Right lobe of liver (tissue), 6 donors: Measurements from ENCODE around the gene KRT7. TPM values are rescaled to one million over a fixed set of nuclear protein-coding genes. Genes with fewer than 3 reads are reported as not detected.

ENCODE experiments used
- ATAC-seq, 4 donors: fragments of 200-7000 bp; cut with Tn5 transposase; one replicate each; pipeline ENCODE4 v1.9.1; 2020; ENCODE audit warnings: mild to moderate bottlenecking in 4 of 4, moderate library complexity in 4 of 4
- DNase-seq, 3 donors: peaks; one replicate each; pipeline ENCODE4 v3.0.0-alpha.2; 2020
- H3K27ac ChIP-seq, 3 donors: fragments of 200-600 bp; one replicate each; pipeline ENCODE4 v1.8.0; 2022
- H3K27me3 ChIP-seq, 2 donors: fragments of 200-600 bp; one replicate each; pipeline ENCODE4 v1.8.0; 2022
- H3K36me3 ChIP-seq, 4 donors: fragments of 200-600 bp; sonication (generic) in 1 of 4; one replicate each; pipeline versions ENCODE4 v1.5.1 to v1.8.0; 2017 to 2022; ENCODE audit warnings: control low read depth in 1 of 4
- H3K4me1 ChIP-seq, 4 donors: fragments of 200-600 bp; sonication (generic) in 1 of 4; one replicate each; pipeline versions ENCODE4 v1.5.1 to v1.8.0; 2017 to 2022; ENCODE audit warnings: control low read depth in 1 of 4
- H3K4me3 ChIP-seq, 3 donors: fragments of 200-600 bp; one replicate each; pipeline ENCODE4 v1.8.0; 2022
- H3K9me3 ChIP-seq, 4 donors: fragments of 200-600 bp; sonication (generic) in 1 of 4; one replicate each; pipeline versions ENCODE4 v1.5.1 to v1.8.0; 2017 to 2022; ENCODE audit warnings: control low read depth in 1 of 4
- CTCF ChIP-seq, 4 donors: fragments of 200-600 bp in 3 of 4; fragments of 450-650 bp in 1 of 4; IDR thresholded peaks; one replicate each; pipeline versions ENCODE4 v1.5.1 to v1.8.0; 2016 to 2022; ENCODE audit warnings: antibody characterized with exemption in 4 of 4, mild to moderate bottlenecking in 2 of 4
- POLR2A ChIP-seq: fragments of 450-650 bp; IDR thresholded peaks from one replicate; pipeline ENCODE4 v1.6.1; 2017; ENCODE audit warnings: antibody characterized with exemption, mild to moderate bottlenecking
- WGBS: methylation state at CpG from one replicate; pipeline ENCODE4 v1.1.6; 2018; ENCODE audit warnings: low coverage, low lambda C conversion rate; ENCODE audit not compliant: insufficient coverage; ENCODE audit errors: missing lambda C conversion rate; 5-methylcytosine and 5-hydroxymethylcytosine counted together
- intact Hi-C, 2 donors: fragments of 100-400 bp; cut with DNase I; formaldehyde crosslinking; loops; one replicate each; pipeline versions ENCODE4 v1.11.2 to v1.14.1; 2022
- total RNA-seq, 6 experiments: library from RNA; depleted of rRNA in 2 of 6; stranded (reverse); fragments of >200 nt in 2 of 6; fragmentation: NEBNext Ultra II Directional in 3 of 6; extraction: Animal tissue kit (Norgen Biotek cat#: 25700) in 3 of 6; gene quantifications; one replicate each; pipeline versions ENCODE4 v1.1.0 to v1.2.4, GENCODE V29; 2016 to 2023
- donor health status: DM: no; HTN: yes; CAD: no.
- donor health status: DM: no; HTN: no; CAD: no.
- donor health status: DM: no; HTN: no; CAD: no.
- donor health status: DM: no; HTN: yes; CAD: no.
- donor health status: DM: no; HTN: yes; CAD: no.

Gene KRT7
- total RNA-seq, 6 experiments from 2014 or later: 3.4 to 19.2 (median 10.7) TPM

GRCh38 chr12:52213564-52214420, 19.3 kb upstream of the KRT7 start:
- 21% methylated on average over 4 of the region's 13 CpGs for WGBS
- TF ChIP-seq CTCF (IDR thresholded peaks at IDR 0.05): peak; percentile 88 to 98 (median 96)
- TF ChIP-seq POLR2A: no peak
- no peaks in the 10 kb centered on the region for H3K27me3 ChIP-seq
- DNase-seq: peak; percentile 77 to 85 (median 85)
- H3K27ac ChIP-seq: no peak overlapping the region
- intact Hi-C loops: loop anchor here in 1 of 2 donors (5.0 kb wide), 1 partner anchor 46 kb away; no protein-coding TSS in a partner anchor
- no peaks in the 10 kb centered on the region for H3K4me1 ChIP-seq
- no peak overlapping the region for H3K4me3 ChIP-seq
- peak; percentile 90 to 99 (median 94) for ATAC-seq
- H3K9me3 ChIP-seq: no peaks in the 10 kb centered on the region
- H3K36me3 ChIP-seq: no peaks in the 10 kb centered on the region

- ATAC-seq: no peak
- H3K27ac ChIP-seq: no peak overlapping the region
- TF ChIP-seq POLR2A (no peak), CTCF (IDR thresholded peaks at IDR 0.05) (no peak)
- peak in 2 of 3 donors; percentile 10 to 36 for DNase-seq
- no peaks in the 10 kb centered on the region for H3K4me1 ChIP-seq
- no peaks in the 10 kb centered on the region for H3K9me3 ChIP-seq
- WGBS: 55% methylated on average over 2 of the region's 3 CpGs
- H3K36me3 ChIP-seq: no peaks in the 10 kb centered on the region
- no peaks in the 10 kb centered on the region for H3K27me3 ChIP-seq
- intact Hi-C loops: loop anchor here in 1 of 2 donors (5.0 kb wide), 1 partner anchor 47 kb away; no protein-coding TSS in a partner anchor
- no peak overlapping the region for H3K4me3 ChIP-seq
Measured at GRCh38 chr12:52214421-52214802, 18.6 kb upstream of the KRT7 start.

GRCh38 chr12:52215587-52216031, 17.4 kb upstream of the KRT7 start:
- intact Hi-C loops: no loop called here
- Histone ChIP-seq H3K27ac (no peak overlapping the region), H3K4me1 (no peaks in the 10 kb centered on the region), H3K27me3 (no peaks in the 10 kb centered on the region), H3K4me3 (no peak overlapping the region), H3K9me3 (no peaks in the 10 kb centered on the region), H3K36me3 (no peaks in the 10 kb centered on the region)
- 30% methylated on average over 2 of the region's 7 CpGs for WGBS
- ATAC-seq (peak in 1 of 4 donors; percentile 37), DNase-seq (peak in 1 of 3 donors; percentile 37)
- TF ChIP-seq POLR2A (no peak), CTCF (IDR thresholded peaks at IDR 0.05) (no peak)

GRCh38 chr12:52216100-52216499, 16.9 kb upstream of the KRT7 start:
- no peaks in the 10 kb centered on the region for H3K36me3 ChIP-seq
- DNase-seq (no peak), ATAC-seq (no peak)
- no peaks in the 10 kb centered on the region for H3K4me1 ChIP-seq
- no peaks in the 10 kb centered on the region for H3K9me3 ChIP-seq
- TF ChIP-seq POLR2A: no peak
- no peak for TF ChIP-seq CTCF (IDR thresholded peaks at IDR 0.05)
- no peak overlapping the region for H3K27ac ChIP-seq
- WGBS: 89% methylated on average over 1 of the region's 4 CpGs
- intact Hi-C loops: no loop called here
- no peaks in the 10 kb centered on the region for H3K27me3 ChIP-seq
- no peak overlapping the region for H3K4me3 ChIP-seq
